CD4-positive, alpha-beta T cell treated with Interleukin-15 for 1 hour (primary cell): ENCODE data around the gene GDA.
"Not testable (repeated sequence)": the region's sequence is repeated elsewhere in the genome, so short reads cannot be mapped to it uniquely, and the experiment has no call there.

Experiments
- DNase-seq: peaks from one replicate; pipeline ENCODE4 v3.0.0-alpha.2; 2020

GDA gene

DNA sequence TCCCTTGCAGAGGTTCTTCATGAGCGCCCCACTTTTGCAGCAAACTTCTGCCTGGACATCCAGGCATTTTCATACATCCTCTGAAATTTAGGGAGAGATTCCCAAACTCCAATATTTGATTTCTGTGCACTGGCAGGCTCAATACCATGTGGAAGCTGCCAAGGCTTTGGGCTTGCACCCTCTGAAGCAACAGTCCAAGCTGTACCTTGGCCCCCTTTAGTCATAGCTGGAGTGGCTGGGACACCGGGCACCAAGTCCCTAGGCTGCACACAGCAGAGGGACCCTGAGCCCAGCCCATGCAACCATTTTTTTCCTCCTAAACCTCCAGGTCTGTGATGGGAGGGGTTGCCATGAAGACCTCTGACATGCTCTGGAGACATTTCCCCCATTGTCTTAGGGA, 141.1 kb downstream of the GDA start:
- no peak for DNase-seq

DNA sequence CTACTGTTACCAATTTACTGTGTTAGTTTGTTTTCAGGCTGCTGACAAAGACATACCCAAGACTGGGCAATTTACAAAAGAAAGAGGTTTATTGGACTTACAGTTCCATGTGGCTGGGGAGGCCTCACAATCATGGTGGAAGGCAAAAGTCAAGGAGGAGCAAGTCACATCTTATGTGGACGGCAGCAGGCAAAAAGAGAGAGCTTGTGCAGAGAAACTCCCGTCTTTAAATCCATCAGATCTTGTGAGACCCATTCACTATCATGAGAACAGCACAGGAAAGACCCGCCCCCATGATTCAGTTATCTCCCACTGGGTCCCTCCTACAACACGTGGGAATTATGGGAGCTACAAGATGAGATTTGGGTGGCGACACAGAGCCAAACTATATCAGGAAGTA, 142.3 kb downstream of the GDA start:
- not testable (repeated sequence) for DNase-seq

DNA sequence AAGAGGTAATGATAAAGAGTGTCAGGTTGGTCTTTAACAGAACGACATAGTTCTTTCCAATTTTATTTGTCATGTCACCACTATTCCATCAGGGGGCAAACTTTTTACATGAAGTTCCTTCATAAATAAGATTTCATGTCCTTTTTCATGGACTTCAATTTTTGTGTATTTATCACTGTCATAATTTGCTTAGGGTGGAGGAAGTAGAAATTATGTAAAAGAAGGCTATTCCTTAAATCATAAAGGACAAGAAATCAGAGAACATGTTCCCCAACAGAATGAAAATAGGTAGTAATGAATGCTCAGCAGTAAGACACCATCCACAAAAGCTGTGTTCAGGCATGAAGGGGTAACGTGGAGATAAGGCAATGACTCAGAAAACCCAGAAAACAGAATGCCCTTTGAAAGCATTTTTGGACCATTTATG, 143.0 kb downstream of the GDA start:
- no peak for DNase-seq

DNA sequence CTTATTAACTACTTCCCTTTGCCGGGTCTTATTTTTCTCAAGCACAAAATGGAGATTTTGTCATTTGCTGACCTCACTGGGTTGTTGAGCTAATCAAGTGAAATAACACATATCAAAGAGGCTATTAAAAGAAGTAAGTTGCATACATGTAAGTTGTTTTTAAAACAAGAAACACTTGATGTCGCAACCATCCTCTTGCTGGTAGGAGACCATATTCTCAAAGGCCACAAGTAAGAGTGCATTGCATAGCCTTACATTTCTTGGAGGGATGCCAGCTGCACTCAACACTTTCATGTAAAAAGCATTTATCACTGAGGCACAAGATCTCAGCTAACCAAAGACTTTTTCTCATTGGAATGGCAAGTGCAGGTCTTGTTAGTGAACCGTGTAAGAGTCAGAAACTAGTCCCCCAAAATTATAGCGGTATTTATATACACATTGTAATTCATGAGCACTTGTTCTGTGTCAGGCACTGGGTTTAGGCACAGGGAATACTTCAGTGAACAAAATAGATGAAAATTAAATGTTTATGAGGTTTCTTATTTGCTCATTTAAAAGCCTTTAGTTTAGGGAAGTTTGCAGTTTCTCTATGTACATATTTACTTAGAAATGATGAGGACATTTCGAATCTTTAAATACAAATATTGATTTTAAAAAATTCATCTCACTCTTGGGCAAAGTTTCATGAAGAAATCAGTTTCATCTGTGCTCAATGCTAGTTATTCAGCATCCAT, 143.8 kb downstream of the GDA start:
- DNase-seq: peak; percentile 24

DNA sequence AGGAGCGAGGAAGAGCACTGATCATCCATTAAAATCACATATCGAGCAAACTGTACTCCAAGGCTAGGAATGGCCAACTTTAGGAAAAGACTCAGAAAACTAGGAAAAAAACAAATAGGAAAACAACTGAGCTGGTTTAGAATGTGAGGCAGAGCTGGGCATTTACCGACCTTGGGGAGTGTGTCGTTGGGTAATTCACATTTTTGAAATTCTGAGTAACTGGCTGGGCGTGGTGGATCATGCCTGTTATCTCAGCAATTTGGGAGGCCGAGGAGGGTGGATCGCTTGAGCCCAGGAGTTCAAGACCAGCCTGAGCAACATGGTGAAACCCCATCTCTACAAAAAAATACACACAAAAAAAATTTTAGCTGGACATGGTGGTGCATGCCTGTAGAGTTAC, 145.7 kb downstream of the GDA start:
- DNase-seq: peak; percentile 20

DNA sequence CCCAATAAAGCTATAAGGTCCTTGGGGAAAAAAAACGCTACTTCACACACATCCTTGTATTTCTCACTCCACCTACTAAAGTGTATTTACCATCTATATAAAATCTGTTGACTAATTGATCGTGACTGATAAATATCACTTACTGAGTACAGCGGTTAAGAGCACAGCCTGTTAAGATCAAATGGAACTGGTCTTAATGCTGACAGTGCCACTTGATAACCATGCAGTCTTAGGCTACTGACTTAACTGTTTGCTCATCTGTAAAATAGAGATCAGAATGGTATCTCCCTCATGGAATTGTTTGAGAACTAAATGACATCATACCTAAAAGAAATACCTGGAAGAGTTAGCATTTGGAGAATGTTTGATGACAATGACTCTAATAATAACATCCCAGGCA, 148.3 kb downstream of the GDA start:
- no peak for DNase-seq

DNA sequence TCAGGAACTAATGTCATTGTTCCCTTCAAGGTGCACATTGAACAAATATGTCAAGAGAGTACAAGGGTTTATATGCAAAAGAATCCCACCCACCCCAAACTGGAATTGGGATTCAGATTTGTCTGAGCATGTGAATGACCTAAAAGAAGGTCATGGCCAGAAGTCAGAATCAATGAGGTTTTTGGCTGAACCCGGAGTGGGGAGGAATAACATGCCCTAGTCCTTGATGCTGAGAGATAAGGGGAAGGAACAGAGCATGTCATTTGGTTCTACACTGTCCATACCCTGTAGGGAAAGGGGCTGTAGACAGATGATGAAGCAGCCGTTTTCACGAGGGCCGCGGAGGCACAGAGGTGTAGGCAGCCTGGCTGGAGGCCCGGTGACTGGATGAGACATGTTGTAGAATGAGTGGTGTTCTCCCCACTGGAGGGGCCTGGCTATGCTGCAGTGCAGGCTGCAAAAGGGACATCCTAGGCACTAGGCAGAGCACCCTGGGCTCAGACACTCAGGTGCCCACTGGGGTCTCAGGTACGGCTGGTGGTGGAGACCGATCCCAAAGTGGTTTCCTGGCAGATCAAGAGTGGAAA, 149.9 kb downstream of the GDA start:
- no peak for DNase-seq

DNA sequence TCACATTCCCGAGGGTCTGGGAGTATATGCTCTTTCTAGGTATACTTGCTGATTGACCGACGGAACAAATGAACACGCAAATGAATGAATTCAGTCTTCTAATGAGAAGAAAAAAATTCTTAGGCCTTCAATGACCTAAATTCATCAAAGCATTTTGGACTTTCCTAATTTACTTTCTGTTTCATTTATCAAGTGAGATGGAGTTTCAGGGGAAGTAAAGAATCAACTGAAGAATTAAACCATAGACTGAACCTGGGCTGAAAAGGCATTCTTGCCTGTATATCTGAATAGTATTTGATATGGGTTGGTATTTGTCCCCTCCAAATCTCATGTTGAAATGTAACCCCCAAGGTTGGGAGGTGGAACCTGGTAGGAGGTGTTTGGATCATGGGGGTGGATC, 151.6 kb downstream of the GDA start:
- DNase-seq: no peak
